ENCODE data around the gene ZNF791. TPM values are rescaled to one million over a fixed set of nuclear protein-coding genes. Genes with fewer than 3 reads are reported as not detected.
A peak's percentile ranks its signal among the peaks of the same experiment; 100 is the strongest.

ZNF791 gene
- total and polyA plus RNA-seq, 2 of the 13 experiments (the other 11 are each of a cell fraction or from before 2014, with no cell fraction given) = 12.8 to 17.4 TPM

DNA sequence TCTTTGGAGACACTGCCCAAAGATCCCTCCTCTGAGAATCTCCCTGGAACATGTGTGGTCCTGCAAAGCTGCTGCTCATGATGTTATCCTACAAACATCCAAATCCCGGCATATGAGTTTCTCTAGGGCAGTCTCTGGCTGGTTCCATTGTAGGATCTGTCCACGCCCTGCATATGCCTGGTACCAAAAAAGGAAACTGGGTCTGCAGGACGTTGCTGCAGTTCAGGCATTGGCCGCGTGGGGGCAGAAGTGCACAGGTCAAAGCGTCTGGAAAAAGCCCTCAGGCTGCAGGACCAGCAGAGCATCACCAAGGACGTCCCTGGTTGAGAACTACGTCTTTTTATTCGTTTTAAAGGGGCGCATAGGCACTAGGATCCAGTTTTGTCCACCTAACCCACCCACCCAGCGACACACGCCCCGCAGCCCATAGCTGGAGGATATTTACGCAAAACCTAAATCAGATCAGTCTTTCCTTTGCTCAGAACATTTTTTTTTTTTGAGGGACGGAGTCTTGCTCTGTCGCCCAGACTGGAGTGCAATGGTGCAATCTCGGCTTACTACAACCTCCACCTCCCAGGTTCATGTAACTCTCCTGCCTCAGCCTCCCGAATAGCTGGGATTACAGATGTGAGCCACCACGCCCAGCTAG, 46.6 kb upstream of the ZNF791 start (continued):
- TF ChIP-seq, protein P1, sequence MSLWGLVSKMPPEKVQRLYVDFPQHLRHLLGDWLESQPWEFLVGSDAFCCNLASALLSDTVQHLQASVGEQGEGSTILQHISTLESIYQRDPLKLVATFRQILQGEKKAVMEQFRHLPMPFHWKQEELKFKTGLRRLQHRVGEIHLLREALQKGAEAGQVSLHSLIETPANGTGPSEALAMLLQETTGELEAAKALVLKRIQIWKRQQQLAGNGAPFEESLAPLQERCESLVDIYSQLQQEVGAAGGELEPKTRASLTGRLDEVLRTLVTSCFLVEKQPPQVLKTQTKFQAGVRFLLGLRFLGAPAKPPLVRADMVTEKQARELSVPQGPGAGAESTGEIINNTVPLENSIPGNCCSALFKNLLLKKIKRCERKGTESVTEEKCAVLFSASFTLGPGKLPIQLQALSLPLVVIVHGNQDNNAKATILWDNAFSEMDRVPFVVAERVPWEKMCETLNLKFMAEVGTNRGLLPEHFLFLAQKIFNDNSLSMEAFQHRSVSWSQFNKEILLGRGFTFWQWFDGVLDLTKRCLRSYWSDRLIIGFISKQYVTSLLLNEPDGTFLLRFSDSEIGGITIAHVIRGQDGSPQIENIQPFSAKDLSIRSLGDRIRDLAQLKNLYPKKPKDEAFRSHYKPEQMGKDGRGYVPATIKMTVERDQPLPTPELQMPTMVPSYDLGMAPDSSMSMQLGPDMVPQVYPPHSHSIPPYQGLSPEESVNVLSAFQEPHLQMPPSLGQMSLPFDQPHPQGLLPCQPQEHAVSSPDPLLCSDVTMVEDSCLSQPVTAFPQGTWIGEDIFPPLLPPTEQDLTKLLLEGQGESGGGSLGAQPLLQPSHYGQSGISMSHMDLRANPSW (CRISPR knock-in tag; IDR thresholded peaks at IDR 0.05; ENCODE audit: borderline replicate concordance) = no peak
- TF ChIP-seq KMT2B (CRISPR knock-in tag; IDR thresholded peaks at IDR 0.05) (no peak), RAD21 (CRISPR knock-in tag; IDR thresholded peaks at IDR 0.05) (peak; percentile 87), ZC3H13 (CRISPR knock-in tag; IDR thresholded peaks at IDR 0.05) (no peak), EP300 (IDR thresholded peaks at IDR 0.05; ENCODE audit: low read depth in 2 of 2, low read length in 2 of 2) (no peak), EP300 (CRISPR knock-in tag; IDR thresholded peaks at IDR 0.05; ENCODE audit: borderline replicate concordance) (no peak), ZNF451 (CRISPR knock-in tag; IDR thresholded peaks at IDR 0.05) (no peak), KDM3A (CRISPR knock-in tag; IDR thresholded peaks at IDR 0.05; ENCODE audit: low read depth) (peak; percentile 54; the same call in 1 of the 2 replicates), THAP11 (CRISPR knock-in tag; IDR thresholded peaks at IDR 0.05) (0 out of 2 replicates have a peak, but pooled peaks have one; percentile 30), FOXK2 (IDR thresholded peaks at IDR 0.05) (no peak), ZNF33A (CRISPR knock-in tag; IDR thresholded peaks at IDR 0.05; ENCODE audit: borderline replicate concordance) (no peak), ZBTB46 (CRISPR knock-in tag; IDR thresholded peaks at IDR 0.05; ENCODE audit: borderline replicate concordance) (no peak), GMEB2 (CRISPR knock-in tag; IDR thresholded peaks at IDR 0.05; ENCODE audit: low read depth) (no peak), ZHX2 (IDR thresholded peaks at IDR 0.05; ENCODE audit: low read depth) (no peak), ZHX2 (CRISPR knock-in tag; IDR thresholded peaks at IDR 0.05; ENCODE audit: borderline replicate concordance) (no peak), CAMTA2 (CRISPR knock-in tag; IDR thresholded peaks at IDR 0.05; ENCODE audit: borderline replicate concordance) (no peak)
- TF ChIP-seq, protein P2, sequence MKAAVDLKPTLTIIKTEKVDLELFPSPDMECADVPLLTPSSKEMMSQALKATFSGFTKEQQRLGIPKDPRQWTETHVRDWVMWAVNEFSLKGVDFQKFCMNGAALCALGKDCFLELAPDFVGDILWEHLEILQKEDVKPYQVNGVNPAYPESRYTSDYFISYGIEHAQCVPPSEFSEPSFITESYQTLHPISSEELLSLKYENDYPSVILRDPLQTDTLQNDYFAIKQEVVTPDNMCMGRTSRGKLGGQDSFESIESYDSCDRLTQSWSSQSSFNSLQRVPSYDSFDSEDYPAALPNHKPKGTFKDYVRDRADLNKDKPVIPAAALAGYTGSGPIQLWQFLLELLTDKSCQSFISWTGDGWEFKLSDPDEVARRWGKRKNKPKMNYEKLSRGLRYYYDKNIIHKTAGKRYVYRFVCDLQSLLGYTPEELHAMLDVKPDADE (CRISPR knock-in tag; IDR thresholded peaks at IDR 0.05) = no peak
